ENCODE measurements around the gene PRSS12. TPM values are rescaled to one million over a fixed set of nuclear protein-coding genes. Genes with fewer than 3 reads are reported as not detected.
A peak's percentile ranks its signal among the peaks of the same experiment; 100 is the strongest.

The PRSS12 gene
- total RNA-seq, 1 experiment from 2014 or later: 11.3 TPM

- no peak overlapping the region for H2AFZ ChIP-seq
- H3K27ac ChIP-seq: peak overlapping the region; percentile 88
- H3K4me3 ChIP-seq: peak overlapping the region; percentile 87
- H3K27me3 ChIP-seq (ENCODE audit: insufficient read depth, low read depth): no peaks in the 10 kb centered on the region
- BruUV-seq (replicated peaks): TSS peak; percentile 71
- peaks cover 46% of the 10 kb centered on the region for H3F3A ChIP-seq (ENCODE audit: insufficient read depth, low read depth)
- ChIA-PET CTCF (no interaction called here), POLR2A (ENCODE audit: unreplicated experiment) (no interaction called here)
- no peak for DNase-seq
- no peak for TF ChIP-seq EZH2 (IDR thresholded peaks at IDR 0.05; ENCODE audit: low read depth)
- TF ChIP-seq CTCF (conservative IDR thresholded peaks at IDR 0.05): no peak
- H3K4me2 ChIP-seq: peak overlapping the region; percentile 75
- H3K9me2 ChIP-seq (ENCODE audit: insufficient read depth): no peaks in the 10 kb centered on the region
- peaks cover 20% of the 10 kb centered on the region for H3K36me3 ChIP-seq (ENCODE audit: low read depth)
- peaks cover 23% of the 10 kb centered on the region for H3K4me1 ChIP-seq (replicated peaks; ENCODE audit: insufficient read depth)
- H3K79me2 ChIP-seq (ENCODE audit: low read depth): peaks cover 27% of the 10 kb centered on the region
- H4K20me1 ChIP-seq (ENCODE audit: insufficient read depth): peaks cover 6% of the 10 kb centered on the region
- no peaks in the 10 kb centered on the region for H3K9me3 ChIP-seq (ENCODE audit: insufficient read depth, low read depth)
- intact Hi-C loops (cut with micrococcal nuclease; ENCODE audit: unreplicated experiment): no loop called here
Measured at GRCh38 chr4:118279328-118279727, 73.5 kb downstream of the PRSS12 start.

DNA sequence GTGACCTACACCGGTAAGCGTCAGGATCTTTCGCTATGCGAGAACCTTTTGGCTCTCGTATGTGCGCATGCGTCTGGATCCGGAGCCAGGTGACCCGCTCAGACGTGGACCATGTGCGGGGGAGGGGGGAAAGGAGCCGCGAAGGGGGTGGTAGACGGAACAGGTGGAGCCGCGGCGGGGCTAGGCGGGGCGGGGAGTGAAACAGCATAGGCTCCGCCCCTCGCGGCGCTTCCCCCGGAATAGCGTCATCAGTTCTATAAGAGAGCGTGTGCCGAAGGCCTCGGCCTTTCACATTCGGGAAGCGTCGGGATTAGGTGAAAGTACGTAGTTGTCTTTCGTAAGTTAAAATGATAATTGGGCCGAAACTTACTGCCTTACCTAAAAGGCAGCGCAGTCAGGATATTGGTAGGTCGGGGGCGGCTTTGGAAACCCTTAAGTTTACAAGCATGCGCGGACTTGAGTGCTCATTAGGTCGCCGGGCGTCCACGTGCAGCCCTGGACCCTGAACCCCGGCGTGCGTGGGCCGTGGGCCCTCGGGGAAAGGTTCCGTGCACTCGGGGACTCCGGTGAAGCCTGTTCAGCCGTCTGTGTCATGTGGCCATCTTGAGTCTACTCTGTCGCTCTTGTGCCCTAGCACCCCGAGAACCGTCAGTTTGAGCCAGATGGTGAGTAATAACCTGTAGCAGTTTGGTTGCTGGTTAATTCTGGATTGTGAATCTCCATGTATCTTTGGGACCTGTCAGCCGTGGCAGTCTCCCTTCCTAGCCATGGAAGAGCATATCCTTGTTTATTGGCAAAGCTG lies 74.1 kb downstream of the PRSS12 start:
- no peak for TF ChIP-seq CTCF (conservative IDR thresholded peaks at IDR 0.05)
- no peak for TF ChIP-seq EZH2 (IDR thresholded peaks at IDR 0.05; ENCODE audit: low read depth)
- intact Hi-C loops (cut with micrococcal nuclease; ENCODE audit: unreplicated experiment): no loop called here
- peaks cover 27% of the 10 kb centered on the region for H3K79me2 ChIP-seq (ENCODE audit: low read depth)
- H3K4me2 ChIP-seq: peak overlapping the region; percentile 81
- BruUV-seq (replicated peaks): no TSS peak
- H3F3A ChIP-seq (ENCODE audit: insufficient read depth, low read depth): peaks cover 46% of the 10 kb centered on the region
- H3K4me1 ChIP-seq (replicated peaks; ENCODE audit: insufficient read depth): peaks cover 23% of the 10 kb centered on the region
- no peaks in the 10 kb centered on the region for H3K9me2 ChIP-seq (ENCODE audit: insufficient read depth)
- peak overlapping the region; percentile 87 for H2AFZ ChIP-seq
- ChIA-PET POLR2A (ENCODE audit: unreplicated experiment) (no interaction called here), CTCF (no interaction called here)
- peak; percentile 81 to 92 for DNase-seq
- H3K4me3 ChIP-seq: peak overlapping the region; percentile 87
- peaks cover 6% of the 10 kb centered on the region for H4K20me1 ChIP-seq (ENCODE audit: insufficient read depth)
- H3K36me3 ChIP-seq (ENCODE audit: low read depth): peaks cover 20% of the 10 kb centered on the region
- H3K9me3 ChIP-seq (ENCODE audit: insufficient read depth, low read depth): no peaks in the 10 kb centered on the region
- H3K27ac ChIP-seq: peak overlapping the region; percentile 88
- H3K27me3 ChIP-seq (ENCODE audit: insufficient read depth, low read depth): no peaks in the 10 kb centered on the region

- Histone ChIP-seq H3K4me2 (peak overlapping the region; percentile 81), H4K20me1 (ENCODE audit: insufficient read depth) (peaks cover 6% of the 10 kb centered on the region), H3K36me3 (ENCODE audit: low read depth) (peaks cover 20% of the 10 kb centered on the region), H3K79me2 (ENCODE audit: low read depth) (peaks cover 27% of the 10 kb centered on the region), H3K9me2 (ENCODE audit: insufficient read depth) (no peaks in the 10 kb centered on the region), H3K27me3 (ENCODE audit: insufficient read depth, low read depth) (no peaks in the 10 kb centered on the region), H3K4me3 (peak overlapping the region; percentile 87), H3K4me1 (replicated peaks; ENCODE audit: insufficient read depth) (peaks cover 19% of the 10 kb centered on the region), H2AFZ (no peak overlapping the region), H3K27ac (no peak overlapping the region), H3K9me3 (ENCODE audit: insufficient read depth, low read depth) (no peaks in the 10 kb centered on the region), H3F3A (ENCODE audit: insufficient read depth, low read depth) (peaks cover 32% of the 10 kb centered on the region)
- no TSS peak for BruUV-seq (replicated peaks)
- intact Hi-C loops (cut with micrococcal nuclease; ENCODE audit: unreplicated experiment): no loop called here
- ChIA-PET POLR2A (ENCODE audit: unreplicated experiment) (no interaction called here), CTCF (no interaction called here)
- DNase-seq: no peak
- TF ChIP-seq CTCF (conservative IDR thresholded peaks at IDR 0.05) (no peak), EZH2 (IDR thresholded peaks at IDR 0.05; ENCODE audit: low read depth) (no peak)
Measured at GRCh38 chr4:118277243-118277642, 75.6 kb downstream of the PRSS12 start.
